Gastrocnemius medialis (tissue), 4 donors: Measurements from ENCODE around the gene PRKCD.

Source experiments
- POLR2A ChIP-seq, 2 donors: fragments of 450-650 bp; IDR thresholded peaks; one replicate each; pipeline ENCODE4 v1.6.1; 2017; ENCODE audit warnings: antibody characterized with exemption in 2 of 2, mild to moderate bottlenecking in 2 of 2, moderate library complexity in 2 of 2
- TF ChIP-seq, protein P1 (sequence below), 5 experiments: fragments of 450-650 bp in 3 of 5; fragments of 200-600 bp in 2 of 5; sonication (generic) in 2 of 5; IDR thresholded peaks in 4 of 5; conservative IDR thresholded peaks in 1 of 5; 1 replicate in 4 of 5; 2 replicates in 1 of 5; pipeline ENCODE4 v1.5.1; 2016 to 2019; ENCODE audit warnings: antibody characterized with exemption in 5 of 5, mild to moderate bottlenecking in 3 of 5, moderate library complexity in 3 of 5

GRCh38 chr3:53153264-53153823 lies 7.7 kb upstream of the PRKCD start:
- TF ChIP-seq, protein P1, sequence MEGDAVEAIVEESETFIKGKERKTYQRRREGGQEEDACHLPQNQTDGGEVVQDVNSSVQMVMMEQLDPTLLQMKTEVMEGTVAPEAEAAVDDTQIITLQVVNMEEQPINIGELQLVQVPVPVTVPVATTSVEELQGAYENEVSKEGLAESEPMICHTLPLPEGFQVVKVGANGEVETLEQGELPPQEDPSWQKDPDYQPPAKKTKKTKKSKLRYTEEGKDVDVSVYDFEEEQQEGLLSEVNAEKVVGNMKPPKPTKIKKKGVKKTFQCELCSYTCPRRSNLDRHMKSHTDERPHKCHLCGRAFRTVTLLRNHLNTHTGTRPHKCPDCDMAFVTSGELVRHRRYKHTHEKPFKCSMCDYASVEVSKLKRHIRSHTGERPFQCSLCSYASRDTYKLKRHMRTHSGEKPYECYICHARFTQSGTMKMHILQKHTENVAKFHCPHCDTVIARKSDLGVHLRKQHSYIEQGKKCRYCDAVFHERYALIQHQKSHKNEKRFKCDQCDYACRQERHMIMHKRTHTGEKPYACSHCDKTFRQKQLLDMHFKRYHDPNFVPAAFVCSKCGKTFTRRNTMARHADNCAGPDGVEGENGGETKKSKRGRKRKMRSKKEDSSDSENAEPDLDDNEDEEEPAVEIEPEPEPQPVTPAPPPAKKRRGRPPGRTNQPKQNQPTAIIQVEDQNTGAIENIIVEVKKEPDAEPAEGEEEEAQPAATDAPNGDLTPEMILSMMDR (IDR thresholded peaks at IDR 0.05 in 4 of 5, conservative IDR thresholded peaks at IDR 0.05 in 1 of 5): no peak
- no peak for TF ChIP-seq POLR2A (IDR thresholded peaks at IDR 0.05)
